Upper lobe of left lung (tissue), 4 donors: ENCODE measurements around the gene PRKAG2.

ENCODE experiments used
- EP300 ChIP-seq, 4 donors: sonication (generic); formaldehyde crosslinking; IDR thresholded peaks; one replicate each; pipeline ENCODE4 v1.5.1; 2017; ENCODE audit warnings: antibody characterized with exemption in 4 of 4, control low read depth in 2 of 4
- POLR2A ChIP-seq, 4 donors: fragments of 450-650 bp; IDR thresholded peaks; one replicate each; pipeline ENCODE4 v1.5.1; 2016 to 2017; ENCODE audit warnings: antibody characterized with exemption in 4 of 4, mild to moderate bottlenecking in 2 of 4
- TF ChIP-seq, protein P1 (sequence below), 6 experiments: fragments of 450-650 bp in 4 of 6; fragments of 200-600 bp in 2 of 6; sonication (generic) in 2 of 6; IDR thresholded peaks; one replicate each; pipeline ENCODE4 v1.5.1; 2016 to 2019; ENCODE audit warnings: antibody characterized with exemption in 6 of 6

DNA sequence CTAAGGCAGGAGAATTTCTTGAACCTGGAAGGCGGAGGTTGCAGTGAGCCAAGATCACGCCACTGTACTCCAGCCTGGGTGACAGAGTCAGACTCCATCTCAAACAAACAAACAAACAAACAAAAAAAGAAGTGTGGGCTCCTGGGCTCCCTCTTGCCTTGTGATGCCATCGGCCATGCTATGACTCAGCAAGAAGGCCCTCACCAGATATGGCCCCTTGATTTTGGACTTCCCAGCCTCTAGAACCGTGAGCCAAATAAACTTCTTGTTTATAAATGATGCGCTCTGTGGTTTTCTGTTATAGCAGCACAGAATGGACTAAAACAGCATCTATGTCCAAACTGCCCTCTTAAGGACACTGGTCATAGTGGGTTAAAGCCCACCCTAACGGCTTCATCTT is 327.3 kb downstream of the PRKAG2 start:
- TF ChIP-seq POLR2A (IDR thresholded peaks at IDR 0.05): no peak
- TF ChIP-seq, protein P1, sequence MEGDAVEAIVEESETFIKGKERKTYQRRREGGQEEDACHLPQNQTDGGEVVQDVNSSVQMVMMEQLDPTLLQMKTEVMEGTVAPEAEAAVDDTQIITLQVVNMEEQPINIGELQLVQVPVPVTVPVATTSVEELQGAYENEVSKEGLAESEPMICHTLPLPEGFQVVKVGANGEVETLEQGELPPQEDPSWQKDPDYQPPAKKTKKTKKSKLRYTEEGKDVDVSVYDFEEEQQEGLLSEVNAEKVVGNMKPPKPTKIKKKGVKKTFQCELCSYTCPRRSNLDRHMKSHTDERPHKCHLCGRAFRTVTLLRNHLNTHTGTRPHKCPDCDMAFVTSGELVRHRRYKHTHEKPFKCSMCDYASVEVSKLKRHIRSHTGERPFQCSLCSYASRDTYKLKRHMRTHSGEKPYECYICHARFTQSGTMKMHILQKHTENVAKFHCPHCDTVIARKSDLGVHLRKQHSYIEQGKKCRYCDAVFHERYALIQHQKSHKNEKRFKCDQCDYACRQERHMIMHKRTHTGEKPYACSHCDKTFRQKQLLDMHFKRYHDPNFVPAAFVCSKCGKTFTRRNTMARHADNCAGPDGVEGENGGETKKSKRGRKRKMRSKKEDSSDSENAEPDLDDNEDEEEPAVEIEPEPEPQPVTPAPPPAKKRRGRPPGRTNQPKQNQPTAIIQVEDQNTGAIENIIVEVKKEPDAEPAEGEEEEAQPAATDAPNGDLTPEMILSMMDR (IDR thresholded peaks at IDR 0.05): no peak
- no peak for TF ChIP-seq EP300 (IDR thresholded peaks at IDR 0.05)
